ENCODE data around the gene CCN5. TPM values are rescaled to one million over a fixed set of nuclear protein-coding genes. Genes with fewer than 3 reads are reported as not detected.
A peak's percentile ranks its signal among the peaks of the same experiment; 100 is the strongest.

Gene CCN5
- total and polyA plus RNA-seq, 2 of the 13 experiments (the other 11 are each of a cell fraction or from before 2014, with no cell fraction given), result 0.12 TPM; not detected in 1

- no peak for TF ChIP-seq ZNF782 (CRISPR knock-in tag; IDR thresholded peaks at IDR 0.05; ENCODE audit: borderline replicate concordance)
- peak; percentile 62 for TF ChIP-seq FOXA3 (CRISPR knock-in tag; IDR thresholded peaks at IDR 0.05)
- TF ChIP-seq ZNF850 (CRISPR knock-in tag; conservative IDR thresholded peaks at IDR 0.05), result no peak
- TF ChIP-seq ZNF263 (CRISPR knock-in tag; IDR thresholded peaks at IDR 0.05), result no peak
- TF ChIP-seq ZSCAN5A (CRISPR knock-in tag; IDR thresholded peaks at IDR 0.05; ENCODE audit: borderline replicate concordance), result no peak
- TF ChIP-seq POGZ (CRISPR knock-in tag; IDR thresholded peaks at IDR 0.05), result no peak
- TF ChIP-seq BCL6 (CRISPR knock-in tag; IDR thresholded peaks at IDR 0.05), result peak; percentile 55
- no peak for TF ChIP-seq ZBTB10 (CRISPR knock-in tag; IDR thresholded peaks at IDR 0.05; ENCODE audit: borderline replicate concordance)
- peak; percentile 65; the same call in 1 of the 2 replicates for TF ChIP-seq SKIL (CRISPR knock-in tag; IDR thresholded peaks at IDR 0.05; ENCODE audit: borderline replicate concordance)
- no peak for TF ChIP-seq ZNF546 (CRISPR knock-in tag; conservative IDR thresholded peaks at IDR 0.05)
- no peak for TF ChIP-seq ZNF333 (CRISPR knock-in tag; IDR thresholded peaks at IDR 0.05; ENCODE audit: borderline replicate concordance)
- TF ChIP-seq SAFB2 (CRISPR knock-in tag; IDR thresholded peaks at IDR 0.05; ENCODE audit: borderline replicate concordance, low read depth), result no peak
- TF ChIP-seq ZBTB40 (IDR thresholded peaks at IDR 0.05), result no peak
- TF ChIP-seq ZBTB40 (CRISPR knock-in tag; IDR thresholded peaks at IDR 0.05), result 0 out of 2 replicates have a peak, but pooled peaks have one; percentile 63
Observed at GRCh38 chr20:44692932-44693480, 22.2 kb upstream of the CCN5 start (continued).
